MM.1S (cell line): ENCODE data around the gene CCDC63.

ENCODE experiments used
- DNase-seq: peaks from one replicate; pipeline ENCODE4 v3.0.0-alpha.2; 2015
- H2AFZ ChIP-seq: fragments of 300-600 bp; sonication (generic); 2 replicates; pipeline ENCODE4 v1.6.0; 2016; ENCODE audit warnings: antibody characterized with exemption, low read length
- H3F3A ChIP-seq: fragments of 300-600 bp; sonication (generic); 2 replicates; pipeline ENCODE4 v1.6.1; 2016; ENCODE audit warnings: mild to moderate bottlenecking, antibody characterized with exemption, low read length, moderate library complexity, mixed read lengths; ENCODE audit not compliant: insufficient read depth
- H3K27ac ChIP-seq: fragments of 300-600 bp; sonication (generic); 2 replicates; pipeline ENCODE4 v1.5.1; 2016; ENCODE audit warnings: mild to moderate bottlenecking, low read length
- H3K27me3 ChIP-seq: fragments of 300-600 bp; sonication (generic); replicated peaks from 2 replicates; pipeline ENCODE4 v1.6.0; 2016; ENCODE audit warnings: low read length; ENCODE audit not compliant: insufficient read depth
- H3K36me3 ChIP-seq: fragments of 300-600 bp; sonication (generic); replicated peaks from 2 replicates; pipeline ENCODE4 v1.6.1; 2016; ENCODE audit warnings: mild to moderate bottlenecking, low read length, mixed read lengths; ENCODE audit not compliant: insufficient read depth
- H3K4me1 ChIP-seq: fragments of 300-600 bp; sonication (generic); 2 replicates; pipeline ENCODE4 v1.6.1; 2016; ENCODE audit warnings: low read length, mixed read lengths
- H3K4me2 ChIP-seq: fragments of 300-600 bp; sonication (generic); 2 replicates; pipeline ENCODE4 v1.6.0; 2016; ENCODE audit warnings: low read depth, low read length
- H3K4me3 ChIP-seq: fragments of 300-600 bp; sonication (generic); 2 replicates; pipeline ENCODE4 v1.5.1; 2016; ENCODE audit warnings: low read length, mixed read lengths
- H3K79me2 ChIP-seq: fragments of 300-600 bp; sonication (generic); 2 replicates; pipeline ENCODE4 v1.6.1; 2016; ENCODE audit warnings: mixed run types, low read length, mixed read lengths
- H3K9ac ChIP-seq: fragments of 300-600 bp; sonication (generic); 2 replicates; pipeline ENCODE4 v1.6.1; 2016; ENCODE audit warnings: low read length, mixed read lengths
- H3K9me2 ChIP-seq: fragments of 300-600 bp; sonication (generic); replicated peaks from 2 replicates; pipeline ENCODE4 v1.6.1; 2016; ENCODE audit warnings: mild to moderate bottlenecking, low read length, mixed read lengths; ENCODE audit not compliant: insufficient read depth
- H3K9me3 ChIP-seq: fragments of 300-600 bp; sonication (generic); replicated peaks from 2 replicates; pipeline ENCODE4 v1.6.1; 2016; ENCODE audit warnings: mild to moderate bottlenecking, low read length, mixed read lengths; ENCODE audit not compliant: insufficient read depth
- H4K20me1 ChIP-seq: fragments of 300-600 bp; sonication (generic); 2 replicates; pipeline ENCODE4 v1.6.1; 2016; ENCODE audit warnings: mild to moderate bottlenecking, low read length, moderate library complexity, mixed read lengths; ENCODE audit not compliant: insufficient read depth
- CTCF ChIP-seq: fragments of 300-600 bp; sonication (generic); IDR thresholded peaks from 2 replicates; pipeline ENCODE4 v1.5.1; 2016; ENCODE audit warnings: antibody characterized with exemption, low read length, mixed read lengths
- EZH2 ChIP-seq: fragments of 300-600 bp; sonication (generic); optimal IDR thresholded peaks from 2 replicates; pipeline ENCODE3; 2017; ENCODE audit warnings: low read depth, mild to moderate bottlenecking, antibody characterized with exemption, low read length, mixed read lengths
- EZH2phosphoT487 ChIP-seq: fragments of 300-600 bp; sonication (generic); IDR thresholded peaks from 2 replicates; pipeline ENCODE4 v1.6.1; 2018; ENCODE audit warnings: antibody characterized with exemption, low read length

Gene CCDC63

GRCh38 chr12:110901401-110901800 is 54.6 kb downstream of the CCDC63 start:
- DNase-seq: no peak
- Histone ChIP-seq H3K9ac (no peak overlapping the region), H3K27ac (no peak overlapping the region), H3F3A (no peaks in the 10 kb centered on the region), H3K4me1 (no peaks in the 10 kb centered on the region), H3K9me2 (no peaks in the 10 kb centered on the region), H3K79me2 (no peaks in the 10 kb centered on the region), H2AFZ (no peak overlapping the region), H3K27me3 (no peaks in the 10 kb centered on the region), H3K4me2 (no peak overlapping the region), H3K36me3 (no peaks in the 10 kb centered on the region), H3K4me3 (no peak overlapping the region), H4K20me1 (no peaks in the 10 kb centered on the region), H3K9me3 (no peaks in the 10 kb centered on the region)
- TF ChIP-seq CTCF (no peak), EZH2 (no peak), EZH2phosphoT487 (no peak)

- DNase-seq: no peak
- no peak overlapping the region for H3K4me2 ChIP-seq
- H3F3A ChIP-seq: no peaks in the 10 kb centered on the region
- no peak overlapping the region for H3K9ac ChIP-seq
- TF ChIP-seq CTCF (no peak), EZH2phosphoT487 (no peak), EZH2 (no peak)
- no peaks in the 10 kb centered on the region for H3K9me3 ChIP-seq
- H3K27me3 ChIP-seq: no peaks in the 10 kb centered on the region
- H3K4me1 ChIP-seq: no peaks in the 10 kb centered on the region
- no peaks in the 10 kb centered on the region for H3K9me2 ChIP-seq
- no peak overlapping the region for H3K27ac ChIP-seq
- H2AFZ ChIP-seq: no peak overlapping the region
- no peaks in the 10 kb centered on the region for H4K20me1 ChIP-seq
- H3K79me2 ChIP-seq: no peaks in the 10 kb centered on the region
- no peak overlapping the region for H3K4me3 ChIP-seq
- no peaks in the 10 kb centered on the region for H3K36me3 ChIP-seq
Measured at GRCh38 chr12:110903511-110903910, 56.7 kb downstream of the CCDC63 start.

- Histone ChIP-seq H3K4me1 (no peaks in the 10 kb centered on the region), H3K9ac (no peak overlapping the region), H3F3A (no peaks in the 10 kb centered on the region), H3K4me2 (no peak overlapping the region; the same call in 1 of the 2 replicates), H4K20me1 (no peaks in the 10 kb centered on the region), H3K79me2 (no peaks in the 10 kb centered on the region), H3K9me2 (no peaks in the 10 kb centered on the region), H3K27ac (peak overlapping the region; percentile 13; the same call in 1 of the 2 replicates), H2AFZ (no peak overlapping the region), H3K9me3 (no peaks in the 10 kb centered on the region), H3K4me3 (no peak overlapping the region), H3K36me3 (no peaks in the 10 kb centered on the region), H3K27me3 (no peaks in the 10 kb centered on the region)
- DNase-seq: peak; percentile 34
- TF ChIP-seq CTCF (peak; percentile 20), EZH2phosphoT487 (no peak), EZH2 (no peak)
Measured at GRCh38 chr12:110906083-110906482, 59.3 kb downstream of the CCDC63 start.
